HG03442 (cell line): ENCODE data around the gene MESP2.

Source experiments
- ATAC-seq: cut with Tn5 transposase; IDR thresholded peaks from one replicate; pipeline ENCODE4 v1.9.1; 2021; ENCODE audit warnings: mild to moderate bottlenecking, moderate library complexity; ENCODE audit not compliant: unreplicated experiment

MESP2 gene

GRCh38 chr15:89776274-89777072 is at the start of gene MESP2:
Gene MESP2 (plus strand): TSS chr15:89776332. CDS start chr15:89776358, 26 bp downstream.
- ATAC-seq = peak; percentile 40

- ATAC-seq = no peak
Observed at GRCh38 chr15:89728254-89728653, 47.9 kb upstream of the MESP2 start.

GRCh38 chr15:89731275-89731674 is 44.9 kb upstream of the MESP2 start:
- no peak for ATAC-seq

GRCh38 chr15:89732451-89733172 is 43.5 kb upstream of the MESP2 start:
- ATAC-seq = no peak

GRCh38 chr15:89735773-89736172 is 40.4 kb upstream of the MESP2 start:
- no peak for ATAC-seq

GRCh38 chr15:89740137-89740536 is 36.0 kb upstream of the MESP2 start:
- ATAC-seq = peak; percentile 69

GRCh38 chr15:89743011-89743410 is 33.1 kb upstream of the MESP2 start:
- no peak for ATAC-seq

- ATAC-seq = no peak
Observed at GRCh38 chr15:89743594-89743993, 32.5 kb upstream of the MESP2 start.

GRCh38 chr15:89745131-89745530 is 31.0 kb upstream of the MESP2 start:
- ATAC-seq = no peak

- ATAC-seq = no peak
Observed at GRCh38 chr15:89745768-89746167, 30.4 kb upstream of the MESP2 start.

- no peak for ATAC-seq
Observed at GRCh38 chr15:89746386-89746780, 29.7 kb upstream of the MESP2 start.

GRCh38 chr15:89747708-89748682 is 28.1 kb upstream of the MESP2 start:
- ATAC-seq = no peak

- ATAC-seq = no peak
Observed at GRCh38 chr15:89749054-89749453, 27.1 kb upstream of the MESP2 start.

- ATAC-seq = no peak
Observed at GRCh38 chr15:89749526-89749925, 26.6 kb upstream of the MESP2 start.

- no peak for ATAC-seq
Observed at GRCh38 chr15:89749951-89750559, 26.1 kb upstream of the MESP2 start.

- peak; percentile 90 for ATAC-seq
Observed at GRCh38 chr15:89750560-89751542, 25.3 kb upstream of the MESP2 start, which contains the start of gene MESP1. Gene MESP1 (minus strand): TSS chr15:89751249. CDS start chr15:89751231, 18 bp downstream.

- no peak for ATAC-seq
Observed at GRCh38 chr15:89751748-89752147, 24.4 kb upstream of the MESP2 start.

- no peak for ATAC-seq
Observed at GRCh38 chr15:89753855-89754254, 22.3 kb upstream of the MESP2 start.
